AG04449 (cell line): ENCODE results near the gene HIVEP2.
A peak's percentile ranks its signal among the peaks of the same experiment; 100 is the strongest.

Experiments used
- CTCF ChIA-PET: fragments of 350-600 bp; formaldehyde crosslinking; extraction: SDS; loops from one replicate; lab custom pipeline; 2021; ENCODE audit warnings: antibody characterized with exemption; lab: Yijun Ruan, JAX
- POLR2A ChIA-PET: fragments of 400-600, 350-600 bp; formaldehyde crosslinking; extraction: SDS; loops from one replicate; lab custom pipeline; 2020; ENCODE audit warnings: antibody characterized with exemption, inconsistent platforms; lab: Yijun Ruan, JAX
- DNase-seq: peaks from one replicate; pipeline ENCODE4 v3.0.0-alpha.2; 2010; ENCODE audit warnings: low read depth, low spot score
- H3K4me3 ChIP-seq: 2 replicates; pipeline ENCODE4 v1.5.1; 2011; ENCODE audit warnings: low read depth, mild to moderate bottlenecking, control low read depth, low read length
- CTCF ChIP-seq: IDR thresholded peaks from one replicate; pipeline ENCODE4 v1.5.1; 2011; ENCODE audit warnings: mild to moderate bottlenecking, moderate library complexity, low read length, control low read depth, inconsistent platforms; ENCODE audit not compliant: insufficient read depth; ENCODE audit errors: missing control alignments

The HIVEP2 gene

GRCh38 chr6:142903812-142904211 is 41.2 kb downstream of the HIVEP2 start:
- ChIA-PET CTCF (interaction anchor here (1.3 to 2.6 kb wide), 2 partner anchors 36 to 524 kb away, joined by 3 to 6 read pairs; no protein-coding TSS in a partner anchor), POLR2A (no interaction called here)
- DNase-seq: no peak
- no peak for TF ChIP-seq CTCF
- H3K4me3 ChIP-seq: no peak overlapping the region

DNA sequence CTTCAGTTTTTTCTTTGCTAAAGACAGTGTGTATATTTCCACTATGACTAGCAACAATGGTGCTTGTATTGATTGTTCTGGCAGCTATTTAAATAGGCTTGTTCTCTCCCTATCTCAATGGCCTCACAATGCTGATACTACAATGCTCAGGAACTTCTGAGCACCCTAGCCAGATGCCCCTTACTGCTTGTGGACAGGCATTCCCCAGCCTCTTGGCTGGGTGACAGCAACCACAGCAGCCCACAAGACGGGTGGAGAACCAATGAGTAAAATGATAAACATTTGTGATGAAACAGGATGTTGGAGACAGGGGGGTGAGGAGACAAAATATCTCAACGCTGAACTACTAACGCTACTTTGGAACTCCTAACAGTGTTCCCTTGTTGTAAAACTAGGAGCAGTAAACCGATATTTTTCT is 42.3 kb downstream of the HIVEP2 start:
- H3K4me3 ChIP-seq: no peak overlapping the region; the same call in 1 of the 2 replicates
- ChIA-PET POLR2A (no interaction called here), CTCF (interaction anchor here (0.8 to 2.8 kb wide), 2 partner anchors 17 to 28 kb away, joined by 3 to 14 read pairs; no protein-coding TSS in a partner anchor)
- DNase-seq: peak; percentile 96
- no peak for TF ChIP-seq CTCF

DNA sequence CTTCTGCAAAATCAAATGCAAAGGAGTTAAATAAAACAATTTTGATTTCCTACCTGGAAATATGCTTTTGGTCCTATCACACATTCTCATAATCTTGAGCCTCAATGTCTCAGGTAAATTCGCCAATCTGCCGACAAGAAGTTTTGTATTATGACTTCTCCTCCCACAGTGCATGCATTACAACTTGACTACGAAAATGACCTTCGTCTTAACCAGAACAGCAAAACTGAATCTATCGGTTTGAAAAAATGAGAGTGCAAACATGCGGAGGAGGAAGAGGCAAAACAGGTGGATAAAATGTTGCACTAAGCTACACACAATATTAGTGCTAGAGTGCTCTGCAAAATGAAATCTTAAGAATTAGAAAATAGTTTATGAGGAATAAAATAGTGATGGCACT is 43.4 kb downstream of the HIVEP2 start:
- TF ChIP-seq CTCF: no peak
- H3K4me3 ChIP-seq: no peak overlapping the region
- ChIA-PET CTCF (interaction anchor here (0.8 to 2.8 kb wide), 5 partner anchors 10 to 209 kb away, joined by 3 to 14 read pairs (median 4); no protein-coding TSS in a partner anchor), POLR2A (no interaction called here)
- DNase-seq: no peak

- CTCF ChIA-PET: interaction anchor here (1.2 to 2.8 kb wide), 4 partner anchors 9 to 208 kb away, joined by 3 to 14 read pairs (median 4); no protein-coding TSS in a partner anchor
- DNase-seq: no peak
- no peak overlapping the region for H3K4me3 ChIP-seq
- no peak for TF ChIP-seq CTCF
- POLR2A ChIA-PET: no interaction called here
These were observed 44.6 kb downstream of the HIVEP2 start for GRCh38 chr6:142900227-142900971.

GRCh38 chr6:142898927-142899895 is 45.8 kb downstream of the HIVEP2 start:
- TF ChIP-seq CTCF: no peak
- no peak overlapping the region for H3K4me3 ChIP-seq
- DNase-seq: no peak
- ChIA-PET POLR2A (no interaction called here), CTCF (no interaction called here)
